SK-N-SH treated with all-trans-retinoic acid at 6 μM for 48 hours (cell line): ENCODE data around the gene MRPL48.
A peak's percentile ranks its signal among the peaks of the same experiment; 100 is the strongest.

Experiments
- ATAC-seq: fragments of 200-7000 bp; cut with Tn5 transposase; 3 replicates; pipeline ENCODE4 v1.9.1; 2020; ENCODE audit warnings: mild to moderate bottlenecking, moderate library complexity
- ARNTL ChIP-seq: fragments of 450-650 bp; formaldehyde crosslinking; IDR thresholded peaks from 2 replicates; pipeline ENCODE4 v1.5.0; 2020; ENCODE audit warnings: low read depth, mild to moderate bottlenecking, moderate library complexity, borderline replicate concordance
- BACH2 ChIP-seq: fragments of 250-450 bp; sonication (Bioruptor Pico); IDR thresholded peaks from 2 replicates; pipeline ENCODE4 v1.9.0; 2021; ENCODE audit warnings: mild to moderate bottlenecking, borderline replicate concordance
- CREB5 ChIP-seq: fragments of 250-450 bp; sonication (Bioruptor Pico); IDR thresholded peaks from 2 replicates; pipeline ENCODE4 v1.5.1; 2020; ENCODE audit warnings: low read depth, mild to moderate bottlenecking, moderate library complexity
- CSDC2 ChIP-seq: fragments of 250-450 bp; sonication (Bioruptor Pico); IDR thresholded peaks from 2 replicates; pipeline ENCODE4 v1.5.0; 2020; ENCODE audit warnings: mild to moderate bottlenecking, moderate library complexity
- ESRRG ChIP-seq: fragments of 250-450 bp; sonication (Bioruptor Pico); IDR thresholded peaks from 2 replicates; pipeline ENCODE4 v1.6.1; 2021; ENCODE audit warnings: mild to moderate bottlenecking
- GLIS3 ChIP-seq: fragments of 250-450 bp; sonication (Bioruptor Pico); IDR thresholded peaks from 2 replicates; pipeline ENCODE4 v1.5.0; 2020; ENCODE audit warnings: mild to moderate bottlenecking, moderate library complexity
- ISL1 ChIP-seq: fragments of 250-450 bp; sonication (Bioruptor Pico); IDR thresholded peaks from 2 replicates; pipeline ENCODE4 v2.1.2; 2022; ENCODE audit warnings: mild to moderate bottlenecking, moderate library complexity
- OSR1 ChIP-seq: fragments of 250-450 bp; sonication (Bioruptor Pico); IDR thresholded peaks from 2 replicates; pipeline ENCODE4 v1.8.0; 2022; ENCODE audit warnings: moderate library complexity, mild to moderate bottlenecking, inconsistent platforms
- POU6F1 ChIP-seq: fragments of 250-450 bp; sonication (Bioruptor Pico); IDR thresholded peaks from 2 replicates; pipeline ENCODE4 v1.8.0; 2021; ENCODE audit warnings: low read depth, mild to moderate bottlenecking, moderate library complexity, borderline replicate concordance
- PPARA ChIP-seq: fragments of 250-450 bp; sonication (Bioruptor Pico); IDR thresholded peaks from 2 replicates; pipeline ENCODE4 v1.5.0; 2020; ENCODE audit warnings: mild to moderate bottlenecking, borderline replicate concordance
- RARB ChIP-seq: fragments of 250-450 bp; sonication (Bioruptor Pico); IDR thresholded peaks from 2 replicates; pipeline ENCODE4 v1.8.0; 2021; ENCODE audit warnings: mild to moderate bottlenecking, moderate library complexity
- SNAI2 ChIP-seq: fragments of 250-450 bp; sonication (Bioruptor Pico); IDR thresholded peaks from 2 replicates; pipeline ENCODE4 v1.5.0; 2020; ENCODE audit warnings: mild to moderate bottlenecking, moderate library complexity
- TCF4 ChIP-seq: fragments of 250-450 bp; sonication (Bioruptor Pico); IDR thresholded peaks from 2 replicates; pipeline ENCODE4 v1.8.0; 2021; ENCODE audit warnings: mild to moderate bottlenecking, moderate library complexity, borderline replicate concordance
- TOX ChIP-seq: fragments of 250-450 bp; sonication (Bioruptor Pico); IDR thresholded peaks from 2 replicates; pipeline ENCODE4 v1.8.0; 2021; ENCODE audit warnings: mild to moderate bottlenecking, moderate library complexity, borderline replicate concordance
- ZC3H10 ChIP-seq: fragments of 250-450 bp; sonication (Bioruptor Pico); IDR thresholded peaks from 2 replicates; pipeline ENCODE4 v1.5.1; 2021; ENCODE audit warnings: mild to moderate bottlenecking, moderate library complexity
- ZFP3 ChIP-seq: fragments of 250-450 bp; sonication (Bioruptor Pico); IDR thresholded peaks from 2 replicates; pipeline ENCODE4 v1.5.0; 2020; ENCODE audit warnings: mild to moderate bottlenecking, moderate library complexity
- ZFP30 ChIP-seq: fragments of 450-650 bp; formaldehyde crosslinking; IDR thresholded peaks from 2 replicates; pipeline ENCODE4 v1.5.0; 2022; ENCODE audit warnings: mild to moderate bottlenecking, moderate library complexity
- ZNF565 ChIP-seq: fragments of 450-650 bp; formaldehyde crosslinking; conservative IDR thresholded peaks from 2 replicates; pipeline ENCODE4 v1.5.0; 2020; ENCODE audit warnings: low read depth, mild to moderate bottlenecking, moderate library complexity
- ZNF70 ChIP-seq: fragments of 450-650 bp; formaldehyde crosslinking; IDR thresholded peaks from 2 replicates; pipeline ENCODE4 v1.5.0; 2020; ENCODE audit warnings: mild to moderate bottlenecking, moderate library complexity
- ZNF8 ChIP-seq: fragments of 450-650 bp; formaldehyde crosslinking; IDR thresholded peaks from 2 replicates; pipeline ENCODE4 v1.5.0; 2020; ENCODE audit warnings: mild to moderate bottlenecking, moderate library complexity
- TF ChIP-seq, protein P1 (sequence below): fragments of 250-450 bp; sonication (Bioruptor Pico); IDR thresholded peaks from 2 replicates; pipeline ENCODE4 v1.5.1; 2021; ENCODE audit warnings: mild to moderate bottlenecking, moderate library complexity
- TF ChIP-seq, protein P2 (sequence below): fragments of 250-450 bp; sonication (Bioruptor Pico); IDR thresholded peaks from 2 replicates; pipeline ENCODE4 v1.8.0; 2020; ENCODE audit warnings: mild to moderate bottlenecking, moderate library complexity, borderline replicate concordance
- TF ChIP-seq, protein P3 (sequence below): fragments of 250-450 bp; sonication (Bioruptor Pico); IDR thresholded peaks from 2 replicates; pipeline ENCODE4 v1.5.0; 2020; ENCODE audit warnings: mild to moderate bottlenecking, moderate library complexity

The MRPL48 gene

GRCh38 chr11:73866095-73866579, 78.5 kb downstream of the MRPL48 start:
- peak; percentile 84 for ATAC-seq
- TF ChIP-seq TCF4 (CRISPR knock-in tag) (peak; percentile 81), GLIS3 (CRISPR knock-in tag) (no peak), ZFP3 (CRISPR knock-in tag) (no peak)
- TF ChIP-seq, protein P1, sequence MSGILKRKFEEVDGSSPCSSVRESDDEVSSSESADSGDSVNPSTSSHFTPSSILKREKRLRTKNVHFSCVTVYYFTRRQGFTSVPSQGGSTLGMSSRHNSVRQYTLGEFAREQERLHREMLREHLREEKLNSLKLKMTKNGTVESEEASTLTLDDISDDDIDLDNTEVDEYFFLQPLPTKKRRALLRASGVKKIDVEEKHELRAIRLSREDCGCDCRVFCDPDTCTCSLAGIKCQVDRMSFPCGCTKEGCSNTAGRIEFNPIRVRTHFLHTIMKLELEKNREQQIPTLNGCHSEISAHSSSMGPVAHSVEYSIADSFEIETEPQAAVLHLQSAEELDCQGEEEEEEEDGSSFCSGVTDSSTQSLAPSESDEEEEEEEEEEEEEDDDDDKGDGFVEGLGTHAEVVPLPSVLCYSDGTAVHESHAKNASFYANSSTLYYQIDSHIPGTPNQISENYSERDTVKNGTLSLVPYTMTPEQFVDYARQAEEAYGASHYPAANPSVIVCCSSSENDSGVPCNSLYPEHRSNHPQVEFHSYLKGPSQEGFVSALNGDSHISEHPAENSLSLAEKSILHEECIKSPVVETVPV (CRISPR knock-in tag): 0 out of 2 replicates have a peak, but pooled peaks have one; percentile 10

DNA sequence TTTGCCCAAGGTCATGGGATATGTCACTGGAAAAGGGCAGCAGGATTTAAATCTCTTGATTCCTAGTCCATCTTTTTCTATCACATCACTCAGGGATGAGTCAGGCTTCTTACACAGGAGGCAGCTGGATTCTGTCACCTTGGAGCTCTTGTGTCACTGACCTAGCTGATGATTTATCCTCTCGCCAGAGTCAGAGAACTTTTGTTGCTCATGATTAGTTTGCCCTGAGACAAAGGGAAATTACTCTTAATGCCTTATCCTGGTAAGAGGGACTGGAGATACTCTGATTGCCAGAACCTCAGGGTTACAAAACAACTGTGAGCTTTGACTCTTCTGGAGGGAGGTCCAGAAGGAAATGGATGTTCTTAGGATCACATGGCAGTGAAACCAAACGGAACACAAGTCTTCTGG, 78.9 kb downstream of the MRPL48 start:
- peak; percentile 77 for ATAC-seq
- TF ChIP-seq, protein P2, sequence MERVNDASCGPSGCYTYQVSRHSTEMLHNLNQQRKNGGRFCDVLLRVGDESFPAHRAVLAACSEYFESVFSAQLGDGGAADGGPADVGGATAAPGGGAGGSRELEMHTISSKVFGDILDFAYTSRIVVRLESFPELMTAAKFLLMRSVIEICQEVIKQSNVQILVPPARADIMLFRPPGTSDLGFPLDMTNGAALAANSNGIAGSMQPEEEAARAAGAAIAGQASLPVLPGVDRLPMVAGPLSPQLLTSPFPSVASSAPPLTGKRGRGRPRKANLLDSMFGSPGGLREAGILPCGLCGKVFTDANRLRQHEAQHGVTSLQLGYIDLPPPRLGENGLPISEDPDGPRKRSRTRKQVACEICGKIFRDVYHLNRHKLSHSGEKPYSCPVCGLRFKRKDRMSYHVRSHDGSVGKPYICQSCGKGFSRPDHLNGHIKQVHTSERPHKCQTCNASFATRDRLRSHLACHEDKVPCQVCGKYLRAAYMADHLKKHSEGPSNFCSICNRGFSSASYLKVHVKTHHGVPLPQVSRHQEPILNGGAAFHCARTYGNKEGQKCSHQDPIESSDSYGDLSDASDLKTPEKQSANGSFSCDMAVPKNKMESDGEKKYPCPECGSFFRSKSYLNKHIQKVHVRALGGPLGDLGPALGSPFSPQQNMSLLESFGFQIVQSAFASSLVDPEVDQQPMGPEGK (CRISPR knock-in tag): peak; percentile 45; the same call in 1 of the 2 replicates
- TF ChIP-seq TCF4 (CRISPR knock-in tag) (no peak; the same call in 1 of the 2 replicates), SNAI2 (no peak), ARNTL (no peak), ZNF70 (CRISPR knock-in tag) (no peak), ZFP3 (CRISPR knock-in tag) (0 out of 2 replicates have a peak, but pooled peaks have one; percentile 32), ESRRG (0 out of 2 replicates have a peak, but pooled peaks have one; percentile 76), ZFP30 (CRISPR knock-in tag) (no peak), ZNF565 (CRISPR knock-in tag) (no peak), GLIS3 (CRISPR knock-in tag) (no peak), OSR1 (CRISPR knock-in tag) (no peak), ZC3H10 (CRISPR knock-in tag) (peak; percentile 52; the same call in 1 of the 2 replicates), BACH2 (CRISPR knock-in tag) (no peak), TOX (CRISPR knock-in tag) (no peak; the same call in 1 of the 2 replicates), PPARA (CRISPR knock-in tag) (no peak), POU6F1 (CRISPR knock-in tag) (no peak), RARB (CRISPR knock-in tag) (no peak), CSDC2 (CRISPR knock-in tag) (no peak), ISL1 (CRISPR knock-in tag) (peak; percentile 82), CREB5 (CRISPR knock-in tag) (peak; percentile 70), ZNF8 (no peak)
- TF ChIP-seq, protein P3, sequence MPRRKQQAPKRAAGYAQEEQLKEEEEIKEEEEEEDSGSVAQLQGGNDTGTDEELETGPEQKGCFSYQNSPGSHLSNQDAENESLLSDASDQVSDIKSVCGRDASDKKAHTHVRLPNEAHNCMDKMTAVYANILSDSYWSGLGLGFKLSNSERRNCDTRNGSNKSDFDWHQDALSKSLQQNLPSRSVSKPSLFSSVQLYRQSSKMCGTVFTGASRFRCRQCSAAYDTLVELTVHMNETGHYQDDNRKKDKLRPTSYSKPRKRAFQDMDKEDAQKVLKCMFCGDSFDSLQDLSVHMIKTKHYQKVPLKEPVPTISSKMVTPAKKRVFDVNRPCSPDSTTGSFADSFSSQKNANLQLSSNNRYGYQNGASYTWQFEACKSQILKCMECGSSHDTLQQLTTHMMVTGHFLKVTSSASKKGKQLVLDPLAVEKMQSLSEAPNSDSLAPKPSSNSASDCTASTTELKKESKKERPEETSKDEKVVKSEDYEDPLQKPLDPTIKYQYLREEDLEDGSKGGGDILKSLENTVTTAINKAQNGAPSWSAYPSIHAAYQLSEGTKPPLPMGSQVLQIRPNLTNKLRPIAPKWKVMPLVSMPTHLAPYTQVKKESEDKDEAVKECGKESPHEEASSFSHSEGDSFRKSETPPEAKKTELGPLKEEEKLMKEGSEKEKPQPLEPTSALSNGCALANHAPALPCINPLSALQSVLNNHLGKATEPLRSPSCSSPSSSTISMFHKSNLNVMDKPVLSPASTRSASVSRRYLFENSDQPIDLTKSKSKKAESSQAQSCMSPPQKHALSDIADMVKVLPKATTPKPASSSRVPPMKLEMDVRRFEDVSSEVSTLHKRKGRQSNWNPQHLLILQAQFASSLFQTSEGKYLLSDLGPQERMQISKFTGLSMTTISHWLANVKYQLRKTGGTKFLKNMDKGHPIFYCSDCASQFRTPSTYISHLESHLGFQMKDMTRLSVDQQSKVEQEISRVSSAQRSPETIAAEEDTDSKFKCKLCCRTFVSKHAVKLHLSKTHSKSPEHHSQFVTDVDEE (CRISPR knock-in tag): peak; percentile 73; the same call in 1 of the 2 replicates
- TF ChIP-seq, protein P1 (CRISPR knock-in tag): no peak
- TF ChIP-seq, all 23 proteins: peak for 7
